ENCODE data around the gene VTCN1. TPM values are rescaled to one million over a fixed set of nuclear protein-coding genes. Genes with fewer than 3 reads are reported as not detected.

Gene VTCN1
- total and polyA plus RNA-seq, 8 donors, result 12.9 to 42.5 (median 15.8) TPM

GRCh38 chr1:117167402-117167801 lies 43.3 kb downstream of the VTCN1 start:
- ATAC-seq (no peak), FAIRE-seq (no peak), DNase-seq (no peak)
- Histone ChIP-seq H3K36me3 (no peaks in the 10 kb centered on the region), H3K4me3 (no peak overlapping the region), H3K9me3 (no peaks in the 10 kb centered on the region), H3K4me1 (peaks cover 16 to 20% (median 20%) of the 10 kb centered on the region in 3 donors), H3K27me3 (no peaks in the 10 kb centered on the region), H3K27ac (no peak overlapping the region)
- no peak for TF ChIP-seq CTCF (IDR thresholded peaks at IDR 0.05)
- intact Hi-C loops (cut with DNase I), result no loop called here

DNA sequence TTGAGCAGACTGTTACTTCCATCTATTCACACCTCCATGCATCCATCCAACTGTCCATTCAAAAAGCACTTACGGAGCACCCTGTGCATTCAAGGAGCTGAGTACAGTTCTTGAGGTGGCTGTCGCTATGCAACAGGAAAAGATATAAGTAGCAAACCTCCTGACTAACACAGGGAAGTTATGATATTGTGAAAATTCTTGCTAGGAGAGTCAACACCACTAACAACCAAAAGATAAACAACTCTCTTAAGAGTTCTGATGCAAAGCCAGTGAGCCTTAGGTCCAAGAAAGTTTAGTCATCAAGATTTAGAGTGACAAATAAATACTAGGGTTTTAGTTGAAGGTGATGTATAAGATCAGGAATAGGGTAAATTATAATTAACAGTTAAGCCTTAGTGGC lies 44.7 kb downstream of the VTCN1 start:
- no peaks in the 10 kb centered on the region for H3K27me3 ChIP-seq
- FAIRE-seq, result no peak
- intact Hi-C loops (cut with DNase I), result no loop called here
- 96 to 98% methylated on average over 2 of the region's 2 CpGs for WGBS, 2 donors
- H3K27ac ChIP-seq, result no peak overlapping the region
- H3K9me3 ChIP-seq, result no peaks in the 10 kb centered on the region
- ATAC-seq, result no peak
- no peaks in the 10 kb centered on the region for H3K36me3 ChIP-seq
- no peak for TF ChIP-seq CTCF (IDR thresholded peaks at IDR 0.05)
- no peak overlapping the region for H3K4me3 ChIP-seq
- peaks cover 26 to 29% (median 28%) of the 10 kb centered on the region in 3 donors for H3K4me1 ChIP-seq
- DNase-seq, result no peak

- FAIRE-seq (no peak), ATAC-seq (peak in 1 of 4 donors; percentile 5), DNase-seq (no peak)
- Histone ChIP-seq H3K9me3 (no peaks in the 10 kb centered on the region), H3K4me1 (peaks cover 30 to 33% (median 32%) of the 10 kb centered on the region in 3 donors), H3K4me3 (no peak overlapping the region), H3K27me3 (no peaks in the 10 kb centered on the region), H3K36me3 (no peaks in the 10 kb centered on the region), H3K27ac (no peak overlapping the region)
- no peak for TF ChIP-seq CTCF (IDR thresholded peaks at IDR 0.05)
- intact Hi-C loops (cut with DNase I), result no loop called here
- WGBS, 2 donors, result 51 to 62% methylated on average over 4 of the region's 4 CpGs
Observed at GRCh38 chr1:117164209-117164608, 46.5 kb downstream of the VTCN1 start.

DNA sequence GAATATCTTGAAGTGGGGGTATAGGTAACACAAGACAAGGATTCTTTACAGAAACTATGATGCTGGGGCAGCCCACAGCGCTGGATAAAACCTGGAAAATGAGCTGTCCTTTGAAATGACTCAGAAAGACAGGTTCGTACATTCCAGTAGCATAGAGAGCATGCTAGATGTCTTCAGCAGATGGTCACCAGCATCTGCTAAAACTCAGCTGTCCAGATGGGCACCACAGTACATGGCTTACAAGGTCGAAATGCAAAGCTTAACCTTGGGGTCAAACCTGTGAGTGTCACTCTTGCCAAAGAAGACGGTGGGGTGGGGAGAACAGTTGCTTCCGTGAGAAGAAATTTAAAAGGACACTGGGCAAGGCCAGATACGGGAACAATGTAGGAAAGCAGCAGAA lies 47.9 kb downstream of the VTCN1 start:
- no peak for FAIRE-seq

More for the DNA sequence above, 47.9 kb downstream of the VTCN1 start:
- Histone ChIP-seq H3K4me1 (peaks cover 30 to 33% (median 32%) of the 10 kb centered on the region in 3 donors), H3K9me3 (no peaks in the 10 kb centered on the region), H3K27ac (peak overlapping the region in 2 of 4 donors; percentile 14 to 52), H3K27me3 (no peaks in the 10 kb centered on the region), H3K4me3 (no peak overlapping the region), H3K36me3 (no peaks in the 10 kb centered on the region)
- TF ChIP-seq CTCF (IDR thresholded peaks at IDR 0.05), result no peak
- ATAC-seq, result peak in 2 of 4 donors; percentile 15 to 22
- WGBS, 2 donors, result 47 to 61% methylated on average over 6 of the region's 6 CpGs
- intact Hi-C loops (cut with DNase I), result no loop called here
- DNase-seq, result no peak

All from pancreas (tissue), 10 donors.